GM19452 (cell line): ENCODE results near the gene UGT1A6.
"Not testable (repeated sequence)": the region's sequence is repeated elsewhere in the genome, so short reads cannot be mapped to it uniquely, and the experiment has no call there.

Experiments
- ATAC-seq: cut with Tn5 transposase; IDR thresholded peaks from one replicate; pipeline ENCODE4 v1.9.1; 2021; ENCODE audit not compliant: unreplicated experiment

UGT1A6 gene

GRCh38 chr2:233684640-233685039 is 8.1 kb upstream of the UGT1A6 start:
- no peak for ATAC-seq

- ATAC-seq = no peak
Measured at GRCh38 chr2:233686928-233687327, 5.8 kb upstream of the UGT1A6 start.

- no peak for ATAC-seq
Measured at GRCh38 chr2:233688341-233688740, 4.3 kb upstream of the UGT1A6 start.

- no peak for ATAC-seq
Measured at GRCh38 chr2:233689031-233689430, 3.7 kb upstream of the UGT1A6 start.

- ATAC-seq = no peak
Measured at GRCh38 chr2:233689501-233689900, 3.2 kb upstream of the UGT1A6 start.

- ATAC-seq = no peak
Measured at GRCh38 chr2:233690444-233690843, 2.2 kb upstream of the UGT1A6 start.

GRCh38 chr2:233691443-233692433 is 952 bp upstream of the UGT1A6 start:
- ATAC-seq = no peak

GRCh38 chr2:233693963-233694362 is 1.3 kb downstream of the UGT1A6 start:
- ATAC-seq = no peak

GRCh38 chr2:233698740-233699139 is 6.0 kb downstream of the UGT1A6 start:
- no peak for ATAC-seq

- no peak for ATAC-seq
Measured at GRCh38 chr2:233699424-233700027, 6.8 kb downstream of the UGT1A6 start.

- ATAC-seq = no peak
Measured at GRCh38 chr2:233700028-233700635, 7.4 kb downstream of the UGT1A6 start.

GRCh38 chr2:233700842-233701241 is 8.2 kb downstream of the UGT1A6 start:
- not testable (repeated sequence) for ATAC-seq

GRCh38 chr2:233702238-233702637 is 9.5 kb downstream of the UGT1A6 start:
- no peak for ATAC-seq

GRCh38 chr2:233705911-233706506 is 13.3 kb downstream of the UGT1A6 start:
- no peak for ATAC-seq

GRCh38 chr2:233706720-233707119 is 14.0 kb downstream of the UGT1A6 start:
- ATAC-seq = no peak

- no peak for ATAC-seq
Measured at GRCh38 chr2:233707940-233708644, 15.4 kb downstream of the UGT1A6 start.

- no peak for ATAC-seq
Measured at GRCh38 chr2:233708942-233709341, 16.3 kb downstream of the UGT1A6 start.

- ATAC-seq = no peak
Measured at GRCh38 chr2:233711312-233712008, 18.8 kb downstream of the UGT1A6 start.

- no peak for ATAC-seq
Measured at GRCh38 chr2:233712611-233713261, 20.0 kb downstream of the UGT1A6 start, which contains the start of gene UGT1A5. UGT1A5 (plus strand) TSS chr2:233712907; CDS start chr2:233712992, 85 bp downstream.

- no peak for ATAC-seq
Measured at GRCh38 chr2:233713262-233713615, 20.5 kb downstream of the UGT1A6 start.
